Effector CD4-positive, alpha-beta T cell (primary cell): ENCODE results near the gene CPNE2.
"Not testable (repeated sequence)": the region's sequence is repeated elsewhere in the genome, so short reads cannot be mapped to it uniquely, and the experiment has no call there.

Experiments
- DNase-seq: peaks from one replicate; pipeline ENCODE4 v3.0.0-alpha.2; 2020

The CPNE2 gene

GRCh38 chr16:57100445-57100844 is 8.1 kb downstream of the CPNE2 start:
- no peak for DNase-seq

GRCh38 chr16:57102888-57103851 is 10.8 kb downstream of the CPNE2 start:
- no peak for DNase-seq

GRCh38 chr16:57104706-57105105 is 12.3 kb downstream of the CPNE2 start:
- no peak for DNase-seq

GRCh38 chr16:57105184-57105583 is 12.8 kb downstream of the CPNE2 start:
- no peak for DNase-seq

- no peak for DNase-seq
Measured at GRCh38 chr16:57106767-57107166, 14.4 kb downstream of the CPNE2 start.

GRCh38 chr16:57107321-57107922 is 15.0 kb downstream of the CPNE2 start:
- DNase-seq, result no peak

GRCh38 chr16:57108432-57108831 is 16.0 kb downstream of the CPNE2 start:
- no peak for DNase-seq

- DNase-seq, result not testable (repeated sequence)
Measured at GRCh38 chr16:57109259-57110105, 17.1 kb downstream of the CPNE2 start.

- DNase-seq, result no peak
Measured at GRCh38 chr16:57110937-57111336, 18.6 kb downstream of the CPNE2 start.

GRCh38 chr16:57111420-57111819 is 19.0 kb downstream of the CPNE2 start:
- DNase-seq, result no peak

- DNase-seq, result no peak
Measured at GRCh38 chr16:57112403-57113041, 20.1 kb downstream of the CPNE2 start.

GRCh38 chr16:57113042-57113453 is 20.7 kb downstream of the CPNE2 start:
- no peak for DNase-seq

- no peak for DNase-seq
Measured at GRCh38 chr16:57113664-57114063, 21.3 kb downstream of the CPNE2 start.

GRCh38 chr16:57115168-57115513 is 22.8 kb downstream of the CPNE2 start:
- DNase-seq, result no peak

GRCh38 chr16:57115514-57116182 is 23.3 kb downstream of the CPNE2 start:
- no peak for DNase-seq

GRCh38 chr16:57118461-57119084 is 26.2 kb downstream of the CPNE2 start:
- no peak for DNase-seq

GRCh38 chr16:57123216-57123973 is 31.0 kb downstream of the CPNE2 start:
- no peak for DNase-seq

- DNase-seq, result no peak
Measured at GRCh38 chr16:57123974-57124674, 31.7 kb downstream of the CPNE2 start.

GRCh38 chr16:57125376-57125775 is 33.0 kb downstream of the CPNE2 start:
- no peak for DNase-seq

- DNase-seq, result no peak
Measured at GRCh38 chr16:57125969-57126368, 33.6 kb downstream of the CPNE2 start.
